GM12873 (cell line): ENCODE results near the gene EDEM3.

Experiments
- CTCF ChIP-seq: IDR thresholded peaks from 2 replicates; pipeline ENCODE4 v1.5.1; 2012; ENCODE audit warnings: low read depth, mild to moderate bottlenecking, moderate library complexity, low read length, control low read depth; ENCODE audit not compliant: insufficient read depth; ENCODE audit errors: missing control alignments

The EDEM3 gene, protein sequence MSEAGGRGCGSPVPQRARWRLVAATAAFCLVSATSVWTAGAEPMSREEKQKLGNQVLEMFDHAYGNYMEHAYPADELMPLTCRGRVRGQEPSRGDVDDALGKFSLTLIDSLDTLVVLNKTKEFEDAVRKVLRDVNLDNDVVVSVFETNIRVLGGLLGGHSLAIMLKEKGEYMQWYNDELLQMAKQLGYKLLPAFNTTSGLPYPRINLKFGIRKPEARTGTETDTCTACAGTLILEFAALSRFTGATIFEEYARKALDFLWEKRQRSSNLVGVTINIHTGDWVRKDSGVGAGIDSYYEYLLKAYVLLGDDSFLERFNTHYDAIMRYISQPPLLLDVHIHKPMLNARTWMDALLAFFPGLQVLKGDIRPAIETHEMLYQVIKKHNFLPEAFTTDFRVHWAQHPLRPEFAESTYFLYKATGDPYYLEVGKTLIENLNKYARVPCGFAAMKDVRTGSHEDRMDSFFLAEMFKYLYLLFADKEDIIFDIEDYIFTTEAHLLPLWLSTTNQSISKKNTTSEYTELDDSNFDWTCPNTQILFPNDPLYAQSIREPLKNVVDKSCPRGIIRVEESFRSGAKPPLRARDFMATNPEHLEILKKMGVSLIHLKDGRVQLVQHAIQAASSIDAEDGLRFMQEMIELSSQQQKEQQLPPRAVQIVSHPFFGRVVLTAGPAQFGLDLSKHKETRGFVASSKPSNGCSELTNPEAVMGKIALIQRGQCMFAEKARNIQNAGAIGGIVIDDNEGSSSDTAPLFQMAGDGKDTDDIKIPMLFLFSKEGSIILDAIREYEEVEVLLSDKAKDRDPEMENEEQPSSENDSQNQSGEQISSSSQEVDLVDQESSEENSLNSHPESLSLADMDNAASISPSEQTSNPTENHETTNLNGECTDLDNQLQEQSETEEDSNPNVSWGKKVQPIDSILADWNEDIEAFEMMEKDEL

DNA sequence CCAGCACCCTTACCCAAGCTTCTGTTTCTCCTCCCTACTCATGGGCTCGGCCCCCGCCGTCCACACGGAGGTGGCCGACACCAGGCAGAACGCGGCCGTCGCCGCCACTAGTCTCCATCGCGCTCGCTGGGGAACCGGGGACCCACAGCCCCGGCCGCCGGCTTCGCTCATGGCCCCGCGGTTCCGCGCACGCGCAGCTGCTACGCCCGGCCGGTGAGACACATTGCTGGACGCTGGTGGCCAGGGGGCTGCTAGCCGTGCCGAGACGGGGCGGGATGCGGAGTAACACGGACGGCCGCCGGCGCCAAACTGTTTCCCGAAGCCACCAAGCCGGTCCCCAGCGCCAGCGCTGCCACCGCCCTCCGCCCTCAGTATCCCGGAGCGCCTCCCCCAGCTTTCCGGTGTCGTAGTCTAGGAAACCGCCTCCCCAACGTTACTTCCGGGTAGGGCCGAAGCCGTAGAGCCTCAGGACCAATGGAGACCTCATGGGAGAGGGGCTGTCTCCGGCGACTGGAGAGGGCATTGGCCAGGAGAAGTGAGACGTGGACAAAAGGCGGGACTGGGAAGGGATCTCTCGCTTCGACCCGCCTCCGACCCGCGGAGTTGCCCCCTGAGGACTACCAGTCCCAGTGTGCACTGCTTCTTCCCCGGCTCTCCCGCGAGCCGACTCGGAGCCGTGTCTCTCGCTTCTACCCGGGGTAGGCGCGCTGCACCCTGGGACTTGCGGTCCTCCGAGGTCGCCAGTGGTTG is at the start of gene EDEM3:
Gene EDEM3 (minus strand): TSS at position 383 of the 750 bp plus-strand sequence. CDS start 212 bp downstream, at position 171.
- TF ChIP-seq CTCF = no peak

DNA sequence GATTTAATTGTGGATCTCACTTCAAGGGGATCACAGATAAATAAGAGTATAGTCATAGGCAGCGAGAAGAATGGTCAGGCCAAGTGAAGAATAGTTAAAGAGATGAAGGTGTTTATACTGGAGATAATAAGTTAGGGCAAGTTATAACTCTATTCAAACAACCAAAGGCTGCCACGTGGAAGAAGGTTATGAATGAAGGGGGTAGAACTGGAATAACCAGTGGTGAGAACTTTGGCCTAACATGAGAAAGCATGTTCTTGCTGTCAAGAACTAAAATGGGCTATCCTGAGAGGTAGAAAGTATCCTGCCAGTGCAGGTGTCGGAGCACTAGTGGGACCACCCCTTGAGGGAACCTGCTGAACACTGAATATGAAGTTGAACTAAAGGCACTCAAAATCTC is 49.6 kb upstream of the EDEM3 start:
- TF ChIP-seq CTCF = no peak

GRCh38 chr1:184803180-184803492 is 48.5 kb upstream of the EDEM3 start:
- TF ChIP-seq CTCF = no peak

DNA sequence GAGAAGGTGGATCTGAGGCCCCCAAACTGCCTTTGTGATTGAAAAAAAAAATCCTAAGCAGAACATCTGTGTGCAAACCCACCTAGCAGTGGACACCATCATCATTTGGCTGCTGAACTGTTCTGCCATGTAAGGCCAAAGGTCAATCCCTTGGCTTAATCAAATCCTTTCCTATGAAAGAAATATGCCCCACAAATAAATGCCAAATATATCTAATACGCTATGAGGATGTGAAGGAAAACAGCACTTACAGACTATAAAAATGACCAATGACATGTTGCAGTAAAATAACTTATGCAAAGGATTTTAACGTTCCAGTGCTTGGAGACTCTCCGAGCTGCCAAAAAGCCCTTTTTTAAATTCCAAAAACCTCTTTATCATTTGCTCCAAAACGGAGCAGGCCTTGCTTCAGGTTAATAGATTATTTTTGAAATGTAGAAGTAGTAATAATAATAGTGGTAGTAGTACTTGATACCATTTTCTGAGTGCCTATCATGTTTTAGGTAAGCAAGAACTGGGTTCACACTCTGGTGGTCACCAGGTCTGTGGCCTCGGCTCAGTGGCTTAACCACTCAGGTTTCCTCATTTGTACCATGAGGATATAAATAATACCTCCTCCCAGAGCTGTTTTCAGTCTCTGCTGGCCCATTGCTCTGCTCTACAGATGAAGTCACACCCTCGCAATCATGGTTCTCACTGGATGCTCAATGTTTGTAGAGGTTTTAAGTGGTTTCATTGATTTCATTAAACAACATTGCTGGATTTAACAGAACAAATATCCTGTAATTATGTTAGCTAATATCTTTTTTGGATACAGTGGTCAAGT is 47.9 kb upstream of the EDEM3 start:
- no peak for TF ChIP-seq CTCF

- TF ChIP-seq CTCF = no peak
Measured at GRCh38 chr1:184801503-184801902, 46.8 kb upstream of the EDEM3 start.

DNA sequence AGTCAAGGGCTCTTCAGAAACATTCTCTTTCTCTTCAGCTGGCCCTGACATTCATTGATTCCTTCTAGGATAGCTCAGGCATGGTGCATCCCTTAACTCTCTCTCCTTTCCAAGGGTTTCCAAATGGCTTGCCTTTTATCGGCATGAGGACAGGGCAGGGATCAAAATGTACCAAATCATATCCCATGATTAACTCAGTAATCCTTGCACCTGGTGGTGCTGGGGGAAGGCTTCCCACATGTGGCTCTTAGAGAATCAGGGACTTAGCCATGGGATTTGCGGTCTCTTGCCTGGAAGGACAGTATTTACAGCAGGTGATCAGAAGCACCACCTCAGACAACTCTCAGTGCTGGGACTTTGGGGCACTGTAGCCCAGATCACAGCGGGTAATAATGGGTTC is 46.2 kb upstream of the EDEM3 start:
- TF ChIP-seq CTCF = no peak
